Stimulated activated CD4-positive, alpha-beta T cell treated with anti-CD3 and anti-CD28 coated beads, Interleukin-1b, Interleukin-23, amount 100 ng/mL, for 4 hours (primary cell): ENCODE data around the gene ZNF397.

ENCODE experiments used
- DNase-seq, 2 donors: peaks; one replicate each; pipeline ENCODE4 v3.0.0-alpha.2; 2020; ENCODE audit warnings: low read depth in 2 of 2

The ZNF397 gene

GRCh38 chr18:35290094-35290735 is 49.4 kb downstream of the ZNF397 start, which contains the start of gene ZSCAN30:
ZSCAN30 (minus strand) TSS chr18:35290229; CDS start chr18:35264352, 25,877 bp downstream.
- DNase-seq: peak; percentile 95 to 96

GRCh38 chr18:35291166-35291565 is 50.3 kb downstream of the ZNF397 start:
- DNase-seq: no peak

GRCh38 chr18:35296060-35296459 is 55.2 kb downstream of the ZNF397 start:
- no peak for DNase-seq

- DNase-seq: no peak
Observed at GRCh38 chr18:35303610-35304009, 62.8 kb downstream of the ZNF397 start.

GRCh38 chr18:35306588-35307250 is 65.9 kb downstream of the ZNF397 start:
- no peak for DNase-seq
